Measurements from ENCODE around the gene DUSP8.
"Not testable (repeated sequence)": the region's sequence is repeated elsewhere in the genome, so short reads cannot be mapped to it uniquely, and the experiment has no call there.

DUSP8 gene

GRCh38 chr11:1572197-1573076 is at the start of gene DUSP8:
DUSP8 (minus strand) TSS chr11:1572271; CDS start chr11:1565826, 6,445 bp downstream.
- CTCF ChIA-PET: interaction anchor here (1.0 to 7.2 kb wide), 8 partner anchors 8 to 51 kb away, joined by 3 to 266 read pairs (median 14); no protein-coding TSS in a partner anchor
- DNase-seq (ENCODE audit: low read depth, low spot score): no peak
- TF ChIP-seq CTCF (IDR thresholded peaks at IDR 0.05; ENCODE audit: insufficient read depth, low read length, missing control alignments): no peak
- peak within 1 kb of the TSS; percentile 63 for H3K4me3 ChIP-seq (ENCODE audit: low read depth, low read length)
- POLR2A ChIA-PET: interaction anchor here (1.1 kb wide), 1 partner anchor 8 kb away, joined by 3 read pairs; no protein-coding TSS in a partner anchor

GRCh38 chr11:1619449-1619848 is 47.4 kb upstream of the DUSP8 start:
- no peak for DNase-seq (ENCODE audit: low read depth, low spot score)
- H3K4me3 ChIP-seq (ENCODE audit: low read depth, low read length): no peak overlapping the region
- no peak for TF ChIP-seq CTCF (IDR thresholded peaks at IDR 0.05; ENCODE audit: insufficient read depth, low read length, missing control alignments)
- POLR2A ChIA-PET: interaction anchor here (0.6 kb wide), 1 partner anchor 20 kb away, joined by 3 read pairs; no protein-coding TSS in a partner anchor
- CTCF ChIA-PET: interaction anchor here (1.0 to 5.6 kb wide), 5 partner anchors 10 to 73 kb away, joined by 3 to 52 read pairs (median 3); partner anchors contain the start of gene KRTAP5-5

GRCh38 chr11:1618231-1618630 is 46.2 kb upstream of the DUSP8 start:
- TF ChIP-seq CTCF (IDR thresholded peaks at IDR 0.05; ENCODE audit: insufficient read depth, low read length, missing control alignments): no peak
- ChIA-PET POLR2A (no interaction called here), CTCF (interaction anchor here (1.2 to 5.6 kb wide), 5 partner anchors 11 to 71 kb away, joined by 3 to 52 read pairs (median 6); partner anchors contain the start of gene KRTAP5-5)
- H3K4me3 ChIP-seq (ENCODE audit: low read depth, low read length): no peak overlapping the region
- DNase-seq (ENCODE audit: low read depth, low spot score): no peak

GRCh38 chr11:1608363-1608762 is 36.3 kb upstream of the DUSP8 start, which contains the start of gene KRTAP5-3:
KRTAP5-3 (minus strand) TSS chr11:1608463; CDS start chr11:1608385, 78 bp downstream.
- POLR2A ChIA-PET: no interaction called here
- CTCF ChIA-PET: interaction anchor here (1.0 to 2.6 kb wide), 4 partner anchors 13 to 34 kb away, joined by 3 to 9 read pairs (median 6); no protein-coding TSS in a partner anchor

GRCh38 chr11:1607901-1608300 is 35.8 kb upstream of the DUSP8 start:
- CTCF ChIA-PET: interaction anchor here (1.4 to 2.6 kb wide), 3 partner anchors 13 to 33 kb away, joined by 4 to 9 read pairs (median 7); no protein-coding TSS in a partner anchor
- H3K4me3 ChIP-seq (ENCODE audit: low read depth, low read length); DNase-seq (ENCODE audit: low read depth, low spot score); POLR2A ChIA-PET: not testable (repeated sequence)

More at GRCh38 chr11:1608363-1608762, 36.3 kb upstream of the DUSP8 start, which contains the start of gene KRTAP5-3:
- no peak within 1 kb of the TSS for H3K4me3 ChIP-seq (ENCODE audit: low read depth, low read length)
- TF ChIP-seq CTCF (IDR thresholded peaks at IDR 0.05; ENCODE audit: insufficient read depth, low read length, missing control alignments): no peak
- DNase-seq (ENCODE audit: low read depth, low spot score): no peak

GRCh38 chr11:1607156-1607845 is 35.2 kb upstream of the DUSP8 start:
- DNase-seq (ENCODE audit: low read depth, low spot score); POLR2A ChIA-PET; H3K4me3 ChIP-seq (ENCODE audit: low read depth, low read length): not testable (repeated sequence)
- CTCF ChIA-PET: interaction anchor here (1.4 to 2.6 kb wide), 2 partner anchors 12 to 33 kb away, joined by 7 to 9 read pairs; no protein-coding TSS in a partner anchor

- CTCF ChIA-PET: interaction anchor here (1.0 to 2.1 kb wide), 2 partner anchors 10 to 17 kb away, joined by 4 to 20 read pairs; no protein-coding TSS in a partner anchor
Observed at GRCh38 chr11:1605923-1606322, 33.9 kb upstream of the DUSP8 start.

More at GRCh38 chr11:1605923-1606322, 33.9 kb upstream of the DUSP8 start:
- DNase-seq (ENCODE audit: low read depth, low spot score); H3K4me3 ChIP-seq (ENCODE audit: low read depth, low read length); POLR2A ChIA-PET: not testable (repeated sequence)

Measured in AG04449 (cell line).